ENCODE measurements around the gene HDAC8.

The HDAC8 gene

GRCh38 chrX:72306085-72306801, 266.4 kb downstream of the HDAC8 start:
- H3K27ac Mint-ChIP-seq = no peak overlapping the region
- H3K4me1 Mint-ChIP-seq = peaks cover 9% of the 10 kb centered on the region
- H3K9me3 Mint-ChIP-seq = no peaks in the 10 kb centered on the region
- no peaks in the 10 kb centered on the region for H3K36me3 Mint-ChIP-seq
- H3K4me3 Mint-ChIP-seq = peak overlapping the region; percentile 83
- no peak for DNase-seq (ENCODE audit: low spot score in 2 of 2)
- ATAC-seq (ENCODE audit: low read depth) = peak; percentile 9
- peaks cover 13% of the 10 kb centered on the region for H3K27me3 Mint-ChIP-seq

- no peaks in the 10 kb centered on the region for H3K36me3 Mint-ChIP-seq
- peak within 1 kb of the TSS; percentile 92 for H3K4me3 Mint-ChIP-seq
- DNase-seq (ENCODE audit: low spot score in 2 of 2) (peak in 1 of 2 donors; percentile 25), ATAC-seq (ENCODE audit: low read depth) (peak; percentile 23)
- H3K4me1 Mint-ChIP-seq = peaks cover 9% of the 10 kb centered on the region
- no peaks in the 10 kb centered on the region for H3K9me3 Mint-ChIP-seq
- H3K27ac Mint-ChIP-seq = no peak within 1 kb of the TSS
- peaks cover 17% of the 10 kb centered on the region for H3K27me3 Mint-ChIP-seq
Observed at GRCh38 chrX:72305286-72306084, 267.2 kb downstream of the HDAC8 start, which contains the start of gene CITED1. TSS of gene CITED1 (minus strand) at chrX:72305914. CDS start at chrX:72302869, 3,045 bp downstream.

DNA sequence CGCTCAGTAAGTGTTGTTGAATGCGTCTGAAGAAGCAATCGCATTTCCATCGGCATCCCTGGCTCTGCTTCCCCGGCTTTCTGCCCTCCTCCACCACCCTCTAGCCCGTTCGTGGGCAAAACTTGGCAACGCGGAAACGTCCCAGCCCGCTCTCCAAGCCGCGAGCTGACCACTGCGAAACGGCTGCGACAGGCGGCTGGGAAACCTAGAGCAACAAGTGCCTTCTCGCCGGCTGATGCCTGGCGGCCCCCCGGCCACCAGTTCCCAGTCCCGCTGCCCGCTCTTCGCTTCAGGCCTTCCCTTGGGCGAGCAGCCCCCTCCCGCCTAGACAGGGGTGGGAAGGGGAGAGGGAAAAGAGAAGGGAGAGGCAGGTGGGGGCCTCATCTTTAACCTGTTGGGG, 267.8 kb downstream of the HDAC8 start:
- H3K9me3 Mint-ChIP-seq = no peaks in the 10 kb centered on the region
- DNase-seq (ENCODE audit: low spot score in 2 of 2) (peak in 1 of 2 donors; percentile 14), ATAC-seq (ENCODE audit: low read depth) (no peak)
- H3K27me3 Mint-ChIP-seq = peaks cover 20% of the 10 kb centered on the region
- no peaks in the 10 kb centered on the region for H3K36me3 Mint-ChIP-seq
- H3K4me3 Mint-ChIP-seq = peak overlapping the region; percentile 63
- H3K27ac Mint-ChIP-seq = no peak overlapping the region
- H3K4me1 Mint-ChIP-seq = peaks cover 9% of the 10 kb centered on the region

DNA sequence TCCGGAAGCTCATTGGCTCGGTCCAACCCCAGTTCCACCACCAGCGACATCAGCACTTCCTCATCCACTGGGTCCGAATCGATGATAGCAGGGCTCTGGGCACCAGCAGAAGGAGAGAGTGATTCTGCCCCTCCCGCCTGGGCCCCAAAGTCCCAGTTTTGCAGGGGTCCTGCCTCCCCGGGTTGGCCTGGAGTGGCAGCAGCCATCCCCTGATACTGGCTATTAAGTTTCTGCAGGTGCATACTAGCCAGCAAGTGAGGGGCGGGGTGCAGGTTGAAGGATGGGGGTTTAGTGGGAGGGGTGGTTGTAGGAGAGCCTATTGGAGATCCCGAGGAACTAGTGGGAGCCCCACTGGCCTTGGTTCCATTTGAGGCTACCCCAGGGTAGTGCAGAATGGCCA, 270.9 kb downstream of the HDAC8 start:
- H3K4me3 Mint-ChIP-seq = no peak overlapping the region
- no peaks in the 10 kb centered on the region for H3K9me3 Mint-ChIP-seq
- ATAC-seq (ENCODE audit: low read depth) (no peak), DNase-seq (ENCODE audit: low spot score in 2 of 2) (no peak)
- H3K36me3 Mint-ChIP-seq = no peaks in the 10 kb centered on the region
- peaks cover 3% of the 10 kb centered on the region for H3K4me1 Mint-ChIP-seq
- no peak overlapping the region for H3K27ac Mint-ChIP-seq
- peaks cover 23% of the 10 kb centered on the region for H3K27me3 Mint-ChIP-seq

GRCh38 chrX:72299891-72300630, 272.6 kb downstream of the HDAC8 start:
- DNase-seq (ENCODE audit: low spot score in 2 of 2) (no peak), ATAC-seq (ENCODE audit: low read depth) (no peak)
- Mint-ChIP-seq H3K27me3 (peaks cover 22% of the 10 kb centered on the region), H3K4me3 (no peak overlapping the region), H3K9me3 (no peaks in the 10 kb centered on the region), H3K36me3 (no peaks in the 10 kb centered on the region), H3K27ac (no peak overlapping the region), H3K4me1 (peaks cover 3% of the 10 kb centered on the region)

- ATAC-seq (ENCODE audit: low read depth) (no peak), DNase-seq (ENCODE audit: low spot score in 2 of 2) (no peak)
- no peaks in the 10 kb centered on the region for H3K36me3 Mint-ChIP-seq
- peaks cover 22% of the 10 kb centered on the region for H3K27me3 Mint-ChIP-seq
- no peak overlapping the region for H3K4me3 Mint-ChIP-seq
- no peaks in the 10 kb centered on the region for H3K4me1 Mint-ChIP-seq
- no peaks in the 10 kb centered on the region for H3K9me3 Mint-ChIP-seq
- no peak overlapping the region for H3K27ac Mint-ChIP-seq
Observed at GRCh38 chrX:72297953-72298730, 274.5 kb downstream of the HDAC8 start.

- DNase-seq (ENCODE audit: low spot score in 2 of 2) = no peak
- ATAC-seq (ENCODE audit: low read depth) = no peak
- H3K4me3 Mint-ChIP-seq = no peak overlapping the region
- H3K36me3 Mint-ChIP-seq = no peaks in the 10 kb centered on the region
- H3K27me3 Mint-ChIP-seq = peaks cover 17% of the 10 kb centered on the region
- H3K9me3 Mint-ChIP-seq = no peaks in the 10 kb centered on the region
- H3K4me1 Mint-ChIP-seq = no peaks in the 10 kb centered on the region
- H3K27ac Mint-ChIP-seq = no peak overlapping the region
Observed at GRCh38 chrX:72296991-72297390, 275.7 kb downstream of the HDAC8 start.

GRCh38 chrX:72295745-72296144, 276.9 kb downstream of the HDAC8 start:
- Mint-ChIP-seq H3K9me3 (no peaks in the 10 kb centered on the region), H3K27me3 (peaks cover 16% of the 10 kb centered on the region), H3K27ac (no peak overlapping the region), H3K36me3 (no peaks in the 10 kb centered on the region), H3K4me1 (no peaks in the 10 kb centered on the region), H3K4me3 (no peak overlapping the region)
- no peak for ATAC-seq (ENCODE audit: low read depth)
- no peak for DNase-seq (ENCODE audit: low spot score in 2 of 2)

DNA sequence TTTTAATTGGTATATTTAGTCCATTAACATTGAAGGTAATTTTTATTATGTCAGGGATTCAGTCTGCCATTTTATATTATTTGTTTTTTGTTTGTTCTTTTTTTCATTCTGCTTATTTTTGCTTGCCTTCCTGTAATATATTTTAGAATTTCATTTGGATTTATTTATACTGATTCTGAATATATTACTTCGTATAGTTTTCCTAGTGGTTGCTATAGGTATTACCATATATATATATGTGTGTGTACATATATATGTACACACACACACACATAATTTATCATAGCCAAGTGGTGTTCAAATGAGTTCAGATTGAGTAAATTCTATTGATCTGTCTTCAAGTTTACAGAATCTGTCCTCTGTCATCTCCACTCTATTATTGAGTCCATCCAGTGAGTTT, 278.1 kb downstream of the HDAC8 start:
- H3K27me3 Mint-ChIP-seq = peaks cover 8% of the 10 kb centered on the region
- no peak for DNase-seq (ENCODE audit: low spot score in 2 of 2)
- peaks cover 1% of the 10 kb centered on the region for H3K9me3 Mint-ChIP-seq
- H3K36me3 Mint-ChIP-seq = no peaks in the 10 kb centered on the region
- no peak overlapping the region for H3K27ac Mint-ChIP-seq
- no peaks in the 10 kb centered on the region for H3K4me1 Mint-ChIP-seq
- no peak overlapping the region for H3K4me3 Mint-ChIP-seq
- ATAC-seq (ENCODE audit: low read depth) = no peak

GRCh38 chrX:72282302-72282701, 290.3 kb downstream of the HDAC8 start:
- no peaks in the 10 kb centered on the region for H3K27me3 Mint-ChIP-seq
- no peak overlapping the region for H3K27ac Mint-ChIP-seq
- DNase-seq (ENCODE audit: low spot score in 2 of 2) (no peak), ATAC-seq (ENCODE audit: low read depth) (no peak)
- H3K9me3 Mint-ChIP-seq = no peaks in the 10 kb centered on the region
- no peaks in the 10 kb centered on the region for H3K36me3 Mint-ChIP-seq
- no peaks in the 10 kb centered on the region for H3K4me1 Mint-ChIP-seq
- H3K4me3 Mint-ChIP-seq = no peak overlapping the region

- ATAC-seq (ENCODE audit: low read depth) = no peak
- peaks cover 2% of the 10 kb centered on the region for H3K4me1 Mint-ChIP-seq
- no peak overlapping the region for H3K27ac Mint-ChIP-seq
- peaks cover 1% of the 10 kb centered on the region for H3K36me3 Mint-ChIP-seq
- DNase-seq (ENCODE audit: low spot score in 2 of 2) = no peak
- no peaks in the 10 kb centered on the region for H3K27me3 Mint-ChIP-seq
- H3K9me3 Mint-ChIP-seq = no peaks in the 10 kb centered on the region
- H3K4me3 Mint-ChIP-seq = no peak overlapping the region
Observed at GRCh38 chrX:72280321-72280845, 292.3 kb downstream of the HDAC8 start.
